GM19372 (cell line): ENCODE data around the gene ELMO1.

Experiments
- ATAC-seq: cut with Tn5 transposase; IDR thresholded peaks from one replicate; pipeline ENCODE4 v1.9.1; 2021; ENCODE audit warnings: mild to moderate bottlenecking, low read depth, moderate library complexity; ENCODE audit not compliant: unreplicated experiment

The ELMO1 gene

DNA sequence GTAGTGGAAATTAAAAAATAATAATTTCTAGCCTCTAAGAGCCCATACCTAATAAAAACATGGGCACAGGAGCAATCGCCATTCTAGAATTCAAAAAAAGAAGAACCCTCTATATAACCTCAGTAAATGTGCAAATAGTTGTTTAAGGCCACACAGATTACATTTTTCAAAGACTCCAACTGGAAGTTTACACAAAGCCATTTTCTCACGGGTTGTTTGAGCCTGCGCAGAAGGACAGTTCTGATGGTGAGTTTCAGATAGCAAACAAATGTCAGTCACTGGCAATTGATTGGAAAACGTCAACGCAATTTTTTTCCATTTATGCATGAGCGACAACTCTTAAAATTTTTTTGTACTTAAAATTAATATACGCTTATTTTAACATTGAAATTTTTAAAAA is 23.0 kb upstream of the ELMO1 start:
- ATAC-seq = no peak

DNA sequence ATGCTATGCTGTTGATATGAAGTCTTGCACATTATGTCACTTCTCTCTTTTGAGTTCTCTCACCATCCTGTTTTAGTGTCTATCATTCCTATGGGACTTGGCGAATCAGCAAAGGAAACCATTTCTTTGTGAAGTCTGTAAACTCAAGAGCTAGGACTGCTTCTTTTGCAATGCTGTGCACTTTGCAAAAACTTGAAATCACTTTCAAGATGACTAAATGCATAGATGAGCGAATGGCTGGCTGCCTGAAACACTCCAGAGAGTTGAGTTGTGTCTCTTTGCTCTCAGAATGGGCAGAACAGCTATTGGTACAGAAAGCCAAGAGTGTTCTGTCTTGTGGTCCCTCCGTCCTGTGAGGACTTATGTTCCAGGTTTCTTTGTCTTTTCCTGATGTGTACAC is 18.3 kb upstream of the ELMO1 start:
- no peak for ATAC-seq

DNA sequence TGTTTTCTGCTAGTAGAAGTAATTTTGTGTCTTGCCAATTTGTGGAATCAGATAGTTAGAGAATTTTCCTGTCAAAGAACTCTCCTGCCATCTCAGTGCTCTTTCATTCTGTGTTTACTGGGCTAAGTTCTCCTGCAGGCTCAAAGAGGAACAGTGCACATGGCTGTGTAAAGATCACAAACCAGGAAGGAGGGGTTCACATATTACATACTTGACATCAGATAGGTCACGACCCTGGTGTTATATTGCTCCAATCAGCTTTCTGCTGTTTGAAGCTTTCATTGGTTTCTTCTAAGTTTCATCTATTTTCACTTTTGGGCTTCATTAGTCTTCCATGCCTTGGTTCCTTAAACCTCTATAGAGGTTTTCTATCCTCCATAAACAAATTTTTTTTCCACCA is 13.5 kb upstream of the ELMO1 start:
- ATAC-seq = no peak

DNA sequence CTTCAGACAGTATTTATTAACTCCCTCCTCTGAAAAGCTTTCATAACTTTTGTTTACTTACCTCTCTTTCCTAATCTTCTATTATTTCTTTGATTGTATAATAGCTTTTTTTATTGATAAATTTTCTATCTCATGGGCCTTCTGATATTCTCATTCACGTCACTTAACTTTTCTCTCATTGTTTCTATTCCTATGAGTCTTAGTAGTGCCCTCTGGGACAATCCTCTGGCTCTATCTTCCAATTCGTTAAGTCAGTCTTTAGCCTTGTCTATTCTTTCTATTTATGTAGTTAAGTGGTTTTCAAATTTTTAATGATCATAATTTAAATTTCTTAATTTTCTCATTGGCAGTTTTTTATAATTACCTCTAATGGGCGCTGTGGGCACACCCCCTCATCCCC is 6.4 kb upstream of the ELMO1 start:
- no peak for ATAC-seq

DNA sequence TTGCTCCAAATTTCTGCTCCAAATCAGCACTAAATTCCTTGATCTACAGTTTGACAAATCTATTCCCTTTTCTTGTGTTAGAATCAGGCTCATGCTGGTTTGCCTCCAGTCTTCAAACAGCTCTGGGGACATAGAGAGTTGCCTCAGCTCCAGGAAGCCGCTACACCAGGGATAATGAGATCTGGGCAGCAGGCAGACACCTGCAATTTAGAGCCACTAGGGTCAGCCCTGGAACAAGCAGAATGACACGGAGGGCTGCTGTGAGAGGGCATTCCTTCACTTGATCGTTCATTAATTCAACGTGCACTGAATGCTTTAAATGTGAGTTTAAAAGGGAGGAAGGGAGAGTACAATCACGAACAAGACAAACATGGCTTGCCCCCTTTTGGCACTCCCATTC is 3.7 kb upstream of the ELMO1 start:
- ATAC-seq = no peak

DNA sequence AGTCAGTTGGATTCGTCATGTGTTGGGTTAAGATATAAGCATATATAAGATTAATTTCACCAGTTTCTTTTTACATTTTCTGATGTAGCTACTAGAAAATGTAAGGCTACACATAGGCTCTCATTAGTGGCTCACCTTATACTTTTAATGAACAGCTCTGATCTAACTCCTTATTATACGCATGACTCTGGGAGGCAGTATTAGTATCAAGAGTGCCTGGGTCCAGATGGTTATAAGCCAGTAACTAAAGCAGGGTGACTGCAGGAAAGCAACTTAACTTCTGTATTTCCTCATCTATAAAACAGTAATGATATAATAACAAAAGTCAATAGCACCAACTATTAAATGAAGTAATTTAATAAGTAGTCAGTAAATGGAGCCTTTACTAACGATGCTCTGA is 1.4 kb upstream of the ELMO1 start:
- no peak for ATAC-seq

DNA sequence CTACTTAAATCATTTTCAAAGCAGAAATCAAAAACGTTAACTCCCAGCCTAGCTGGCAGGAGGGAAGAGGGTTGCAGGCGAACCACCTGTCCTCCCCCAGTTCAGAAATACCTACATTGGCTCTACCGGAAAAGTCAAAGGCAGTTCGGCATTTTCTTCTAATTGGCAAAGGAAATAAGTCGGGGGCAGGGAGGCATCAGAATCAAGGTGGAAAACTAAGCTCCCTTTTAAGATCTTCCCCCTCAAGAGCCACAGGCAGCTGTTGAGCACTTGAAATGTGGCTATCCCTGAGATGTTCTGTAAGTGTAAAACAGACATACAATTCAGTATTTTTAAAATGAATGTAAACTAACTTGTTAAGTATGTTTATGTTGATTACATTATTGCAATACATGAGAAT is 957 bp upstream of the ELMO1 start:
- no peak for ATAC-seq

DNA sequence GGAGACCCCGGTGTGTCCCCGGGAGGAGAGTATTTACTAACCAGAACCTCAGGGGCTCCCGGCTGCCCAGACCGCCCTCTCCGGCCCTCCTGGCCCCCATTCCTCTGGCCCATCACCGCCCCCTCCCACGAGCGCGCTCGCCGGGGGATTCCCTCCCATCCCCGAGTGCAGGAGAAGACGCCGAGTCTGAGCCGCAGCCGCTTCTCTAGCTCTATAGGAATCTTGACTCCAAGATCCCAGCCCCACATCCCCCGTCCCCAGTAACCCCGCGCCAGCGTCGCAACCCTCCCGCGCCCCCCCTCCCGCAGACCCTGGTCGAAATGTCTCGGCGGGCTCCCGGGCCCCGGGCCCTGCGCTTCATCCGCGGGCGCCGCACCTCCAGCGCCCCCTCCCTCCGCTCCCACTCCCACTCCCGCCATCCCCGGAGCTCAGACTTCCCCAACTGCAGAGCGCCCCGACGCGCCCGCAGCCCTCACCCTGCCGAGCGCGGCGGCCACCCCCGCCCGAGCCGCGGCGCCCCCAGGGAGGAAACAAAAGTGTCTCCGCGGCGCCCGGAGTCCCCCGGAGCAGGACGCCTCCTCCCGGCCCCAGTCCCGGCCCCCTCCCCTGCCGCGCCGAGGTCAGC is 541 bp downstream of the ELMO1 start:
- ATAC-seq = peak; percentile 25

DNA sequence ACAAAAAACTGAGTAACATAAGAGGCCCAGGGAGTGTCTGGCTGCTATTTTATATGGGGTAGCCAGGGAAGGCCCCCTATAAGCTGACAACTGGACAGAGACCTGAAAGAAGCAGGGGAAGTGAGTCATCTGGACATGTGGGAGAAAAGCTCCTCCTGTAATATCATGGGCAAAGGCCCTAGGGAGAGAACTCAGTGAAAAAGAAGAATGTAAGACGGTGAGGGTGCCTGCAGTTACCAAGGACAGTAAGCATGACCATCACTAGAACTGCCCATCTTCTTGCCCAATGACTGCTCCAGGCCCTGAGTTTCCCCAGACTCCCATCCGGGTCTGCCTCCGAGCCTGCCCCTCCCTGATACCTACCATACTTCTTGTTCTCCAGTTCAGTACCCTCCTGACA is 2.3 kb downstream of the ELMO1 start:
- no peak for ATAC-seq

DNA sequence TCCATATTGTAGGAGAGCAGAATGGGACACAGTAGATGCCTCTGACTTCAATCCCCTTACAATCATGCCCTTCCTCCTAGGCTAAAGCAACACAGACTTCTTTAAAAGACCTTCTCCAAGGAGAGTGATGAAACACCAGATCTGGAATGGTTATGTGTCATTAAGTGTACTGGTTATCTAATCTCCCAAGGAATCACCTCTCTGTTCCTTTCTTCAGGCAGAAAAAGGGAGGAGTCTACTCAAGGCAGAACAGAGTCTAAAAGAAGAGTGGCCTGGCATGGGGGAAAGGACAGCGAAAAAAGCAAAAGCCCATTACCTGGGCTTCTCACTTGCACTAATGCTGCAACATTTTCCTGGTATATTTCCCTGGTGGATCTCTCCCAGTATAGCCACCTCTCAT is 2.9 kb downstream of the ELMO1 start:
- ATAC-seq = no peak

DNA sequence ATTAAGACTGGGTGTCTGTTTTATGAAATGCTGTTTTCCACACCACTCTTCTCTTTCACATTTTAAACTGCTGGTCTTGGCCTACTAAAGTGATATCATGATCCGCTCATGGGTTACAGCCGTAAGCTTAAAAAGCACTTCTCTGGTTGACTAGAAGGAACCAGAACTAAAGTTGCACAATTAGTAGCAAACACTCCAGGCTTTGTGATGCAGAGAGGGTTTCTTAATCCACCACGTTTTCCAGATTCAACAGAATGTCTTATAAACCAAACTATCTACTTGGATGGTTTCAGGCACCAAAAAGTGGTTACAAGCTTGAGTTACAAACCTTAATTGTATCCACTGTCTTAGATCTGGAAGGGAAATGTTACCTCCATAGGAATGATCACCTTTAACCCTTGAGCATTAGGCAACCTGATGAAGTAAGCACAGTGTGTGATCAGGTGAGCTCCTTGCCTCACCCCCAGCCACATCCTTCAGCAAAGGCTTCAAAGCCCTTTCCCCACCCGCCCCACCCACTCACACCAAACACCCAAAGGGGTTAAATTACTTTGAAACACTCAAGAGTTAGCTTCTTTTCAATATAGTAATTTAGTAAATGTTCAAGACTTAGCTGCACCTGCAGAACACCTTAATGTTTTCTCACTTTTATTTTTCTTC is 3.5 kb downstream of the ELMO1 start:
- ATAC-seq = no peak

DNA sequence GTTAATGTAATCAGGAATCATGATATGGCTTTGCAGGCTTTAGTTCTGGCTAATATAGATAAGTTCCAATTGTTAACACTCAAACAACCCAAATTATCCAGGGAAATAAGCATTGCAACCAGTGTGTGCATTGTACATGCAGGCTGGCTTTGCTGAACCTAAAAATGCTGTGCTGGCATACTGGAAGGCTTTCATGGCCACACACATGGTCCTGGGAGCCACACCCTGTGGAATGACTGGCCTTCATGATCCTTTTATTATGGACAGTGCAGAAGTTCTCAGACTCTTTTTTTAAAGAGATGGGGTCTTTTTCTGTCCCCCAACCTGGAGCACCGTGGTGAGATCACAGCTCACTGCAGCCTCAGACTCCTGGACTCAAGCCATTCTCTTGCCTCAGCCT is 5.0 kb downstream of the ELMO1 start:
- no peak for ATAC-seq

DNA sequence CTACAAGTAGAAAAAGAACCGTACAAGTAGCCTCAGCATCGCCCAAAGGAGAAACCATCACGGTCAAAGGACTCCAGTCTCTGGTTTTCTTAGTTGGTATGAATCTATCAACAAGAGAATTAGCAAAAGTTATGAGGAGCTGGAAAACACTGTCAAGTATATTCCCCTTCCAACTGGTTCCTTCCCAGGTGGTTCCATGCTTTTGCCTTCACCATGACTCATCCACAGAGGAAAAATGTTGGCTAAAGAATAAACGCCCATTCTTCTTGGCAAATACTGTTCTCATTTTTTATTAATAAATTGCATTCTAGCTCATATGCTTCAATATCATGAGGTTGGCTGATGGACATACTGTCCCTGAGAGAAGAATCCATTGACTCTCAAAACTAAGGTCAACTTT is 6.4 kb downstream of the ELMO1 start:
- ATAC-seq = no peak

DNA sequence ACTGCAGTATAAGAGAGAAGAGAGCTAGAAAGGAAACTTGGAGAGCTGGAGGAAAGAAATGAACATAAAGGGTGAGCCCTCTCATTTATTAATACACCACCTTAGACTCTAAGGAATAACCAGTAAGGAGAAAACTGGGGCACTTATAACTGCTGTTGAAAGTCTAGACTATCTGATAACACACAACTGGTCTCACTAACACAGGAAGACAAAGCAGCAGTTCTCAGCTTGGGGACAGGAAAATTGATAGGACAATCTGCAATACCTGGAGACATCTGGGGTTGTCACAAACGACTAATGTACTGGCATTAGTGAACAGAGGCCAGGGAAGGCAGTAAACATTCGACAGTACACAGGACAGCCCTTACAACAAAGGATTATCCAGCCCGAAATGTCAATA is 6.8 kb downstream of the ELMO1 start:
- ATAC-seq = no peak

DNA sequence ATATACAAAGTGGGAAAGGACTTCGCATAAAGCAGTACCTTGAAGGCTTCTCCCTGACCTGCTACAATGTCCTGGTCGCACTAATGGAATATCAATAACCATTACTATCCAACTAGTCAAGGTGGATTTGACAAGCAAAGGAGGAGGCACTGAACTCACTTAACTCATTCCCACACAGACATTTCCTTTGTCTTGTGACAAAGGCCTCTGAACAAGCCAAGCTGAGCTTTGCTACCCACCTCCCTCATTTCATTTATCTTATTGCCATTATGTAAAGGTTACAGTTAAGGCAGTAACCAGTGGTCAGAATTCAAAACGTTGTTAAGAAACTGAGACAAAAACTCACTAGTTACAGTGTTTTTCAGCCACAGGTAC is 7.3 kb downstream of the ELMO1 start:
- no peak for ATAC-seq

DNA sequence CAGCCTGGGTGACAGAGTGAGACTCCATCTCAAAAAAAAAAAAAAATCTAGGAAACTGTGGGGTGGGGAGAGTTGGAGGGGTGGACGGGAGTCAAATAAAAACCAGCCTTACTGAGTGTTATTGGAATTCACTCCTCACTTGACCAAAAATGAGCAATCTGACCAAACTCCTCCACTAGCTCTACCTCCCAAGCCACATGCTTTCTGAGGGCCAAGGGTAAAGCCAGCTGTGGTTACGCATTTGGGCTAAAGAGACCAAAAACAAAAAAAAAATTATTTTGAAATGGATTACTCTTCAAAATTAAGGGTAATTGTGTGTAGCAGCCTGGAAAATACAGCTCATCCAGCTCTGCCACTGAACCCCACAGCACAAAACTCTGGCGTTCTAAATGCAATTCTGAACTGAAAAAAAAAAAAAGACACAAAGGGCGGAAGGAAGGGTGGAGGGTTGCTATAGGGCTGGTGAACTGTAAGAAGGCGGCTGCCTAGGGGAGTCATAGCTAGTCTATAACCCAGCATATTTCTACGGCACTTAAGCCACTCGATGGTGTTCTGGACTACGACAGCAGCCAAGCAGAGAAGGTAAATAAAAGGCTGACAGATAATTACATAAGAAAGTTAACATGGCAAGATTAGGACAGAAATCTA is 7.8 kb downstream of the ELMO1 start:
- no peak for ATAC-seq

DNA sequence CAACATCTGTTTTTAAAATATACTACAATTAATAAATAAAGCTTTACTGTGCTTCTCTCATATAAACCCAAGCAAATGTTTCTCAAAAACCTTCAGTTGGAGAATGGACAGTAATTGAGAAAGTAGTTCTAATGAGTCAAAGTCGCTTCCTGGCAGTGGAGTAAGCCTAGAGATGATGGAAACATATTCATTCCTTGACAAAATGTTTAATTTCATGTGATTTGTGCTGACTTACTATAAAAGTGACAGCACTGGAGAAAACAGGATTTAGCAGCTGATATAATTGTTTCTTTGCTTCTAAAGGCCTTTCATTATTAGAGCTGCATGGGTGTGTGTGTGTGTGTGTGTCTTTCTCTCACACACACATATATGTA is 9.0 kb downstream of the ELMO1 start:
- ATAC-seq = no peak

DNA sequence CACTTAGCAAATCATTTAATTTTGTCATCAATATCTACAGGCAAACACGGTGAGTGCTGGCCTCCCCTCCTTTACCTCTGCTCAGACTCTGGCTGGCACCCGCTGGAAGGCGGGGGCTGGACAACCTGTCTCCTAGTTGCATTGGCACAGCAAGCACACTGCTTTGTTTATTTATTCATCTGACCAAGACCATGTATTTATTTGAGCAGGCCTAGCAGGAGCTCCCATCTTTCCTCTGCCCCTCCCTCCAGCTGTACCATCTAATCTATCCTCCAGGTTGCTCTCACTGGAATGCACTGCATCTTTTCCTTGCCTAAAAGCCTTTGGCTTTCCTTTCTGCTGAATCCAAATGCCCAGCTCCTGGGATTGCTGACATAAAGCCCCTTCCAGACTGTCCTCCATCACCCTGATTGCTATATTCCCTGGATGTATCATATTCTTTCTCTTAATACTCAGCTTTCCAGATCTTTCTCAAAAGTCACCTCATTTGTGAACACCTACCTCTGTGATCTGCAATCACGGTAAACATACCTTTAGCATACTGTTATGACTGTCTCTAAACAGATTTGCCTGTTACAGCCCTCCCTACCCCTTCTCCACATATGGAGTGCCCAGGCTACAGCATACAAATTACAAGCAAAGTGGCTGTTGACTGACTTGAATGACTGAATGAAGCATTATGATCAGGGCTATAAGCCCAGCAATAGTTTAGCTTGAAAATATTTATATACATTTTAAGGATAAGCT is 9.6 kb downstream of the ELMO1 start:
- no peak for ATAC-seq

DNA sequence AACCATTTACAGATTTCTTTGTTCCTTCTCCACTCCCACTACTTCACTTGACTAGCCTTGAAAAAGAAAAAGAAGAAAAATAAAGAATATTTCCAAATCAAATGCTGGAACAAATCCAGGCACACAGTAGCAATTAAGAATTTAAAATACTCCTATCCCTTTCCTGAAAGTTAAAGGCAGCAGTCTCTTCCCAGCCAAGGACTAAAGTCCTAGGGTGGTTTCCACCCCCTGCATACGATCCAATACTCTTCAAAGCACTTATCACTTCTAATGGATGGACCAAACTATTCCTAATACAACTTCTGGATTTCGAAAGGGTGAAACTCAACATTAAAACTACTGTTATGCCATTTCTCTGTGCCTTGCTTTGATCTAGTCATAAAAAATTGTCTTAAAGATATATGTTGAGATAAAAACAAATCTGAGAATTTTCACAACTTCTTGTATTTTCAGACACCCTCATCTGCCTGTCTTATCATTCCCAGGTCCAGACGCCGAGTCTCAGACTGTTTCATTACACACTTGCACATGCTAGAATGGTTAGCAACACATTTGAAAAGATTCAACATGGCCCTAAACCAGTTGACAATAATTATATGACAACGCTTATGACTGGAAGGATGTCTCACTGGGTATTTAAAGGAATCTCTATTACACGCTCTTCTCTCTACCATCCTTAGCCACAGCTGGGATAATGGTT is 13.4 kb downstream of the ELMO1 start:
- no peak for ATAC-seq

DNA sequence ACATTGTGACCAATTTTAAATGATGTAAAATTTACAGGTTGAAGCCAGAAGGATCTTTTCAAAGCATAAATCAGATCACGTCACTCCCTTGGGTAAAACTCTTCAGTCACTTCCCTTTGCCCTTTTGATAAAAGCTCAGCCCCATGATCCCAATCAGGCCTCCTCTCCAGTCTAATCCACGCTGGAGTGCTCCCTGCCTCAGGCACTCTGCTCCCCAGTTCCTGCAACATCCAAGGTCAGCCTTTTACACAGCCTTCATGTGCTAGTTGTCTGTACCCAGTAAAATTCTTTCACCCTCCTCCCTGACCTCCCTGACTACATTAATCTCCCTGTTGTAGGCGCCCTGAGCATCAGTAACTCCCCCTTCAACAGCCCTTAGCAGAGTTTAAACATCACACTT is 14.1 kb downstream of the ELMO1 start:
- no peak for ATAC-seq

DNA sequence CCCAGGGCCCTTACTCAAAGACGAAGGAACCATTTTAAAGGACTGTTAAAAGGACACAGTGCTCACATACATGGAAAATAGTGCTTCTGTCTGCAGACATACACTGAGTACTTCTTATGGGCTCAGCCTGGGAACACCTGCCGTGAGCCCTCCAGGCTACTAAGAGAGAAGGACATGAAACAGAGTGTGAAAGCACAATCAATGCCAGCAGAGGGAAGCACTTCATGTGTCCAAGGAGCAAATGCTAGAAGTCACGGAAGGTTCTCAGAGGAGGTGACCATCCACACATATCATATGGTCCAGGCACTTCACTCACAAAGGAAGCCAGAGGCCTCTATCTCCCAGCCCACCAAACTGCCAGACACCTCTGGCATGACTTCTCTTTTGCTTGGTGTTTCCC is 15.5 kb downstream of the ELMO1 start:
- no peak for ATAC-seq
